HL-60/S4 (cell line): ENCODE data around the gene DOCK11.
"Not testable (repeated sequence)": the region's sequence is repeated elsewhere in the genome, so short reads cannot be mapped to it uniquely, and the experiment has no call there.

Source experiments
- in situ Hi-C: fragments of 300-500 bp; cut with MboI; formaldehyde crosslinking; loops from 2 replicates; pipeline ENCODE4 v1.14.3; 2022; ENCODE audit warnings: low sequenced_read_pairs

DOCK11 gene

DNA sequence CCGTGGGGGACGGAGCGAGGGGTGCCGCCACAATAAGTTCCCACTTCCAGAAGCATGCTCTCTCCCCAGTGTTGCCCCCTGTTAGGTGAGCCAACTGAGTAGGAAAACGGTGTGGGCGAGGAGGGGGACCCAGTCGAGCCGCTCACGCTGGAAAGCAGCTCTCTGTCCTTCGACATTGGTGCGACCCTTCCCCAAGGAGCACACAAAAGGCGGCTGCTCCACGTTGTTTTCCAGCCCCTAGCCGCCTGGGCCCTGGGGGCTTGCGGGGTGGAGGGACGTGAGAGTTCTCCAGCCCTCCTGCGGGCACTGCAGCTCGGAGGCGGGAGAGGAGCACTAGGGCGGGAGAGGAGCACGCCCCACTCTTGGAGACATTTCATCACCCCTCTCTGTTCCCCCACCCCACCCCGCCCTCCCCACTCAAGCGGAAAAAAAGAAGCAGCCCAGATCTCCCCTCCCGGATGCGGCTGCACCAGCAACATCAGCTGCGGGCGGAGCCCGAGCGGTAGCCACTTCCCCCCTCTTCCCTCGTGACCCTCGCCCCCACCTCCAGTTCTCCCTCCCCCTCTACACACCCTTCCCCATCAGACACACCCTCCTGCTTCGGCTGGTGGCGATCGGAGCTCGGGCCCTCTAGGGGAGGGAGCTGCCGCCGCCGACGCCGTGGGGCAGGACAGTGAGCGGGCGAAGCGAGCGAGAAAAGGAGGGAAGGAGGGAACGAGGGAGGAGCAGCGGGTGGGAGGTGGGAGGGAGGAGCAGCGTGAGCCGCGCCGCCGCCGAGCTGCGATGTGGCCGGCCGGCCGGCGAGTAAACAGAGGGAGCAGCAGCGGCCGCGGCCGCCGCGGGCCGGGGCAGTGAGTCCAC lies at the start of gene DOCK11:
DOCK11 (plus strand) TSS at position 755 of the 861 bp plus-strand sequence. CDS start 157 bp downstream, outside the sequence.
- in situ Hi-C loops = no loop called here

DNA sequence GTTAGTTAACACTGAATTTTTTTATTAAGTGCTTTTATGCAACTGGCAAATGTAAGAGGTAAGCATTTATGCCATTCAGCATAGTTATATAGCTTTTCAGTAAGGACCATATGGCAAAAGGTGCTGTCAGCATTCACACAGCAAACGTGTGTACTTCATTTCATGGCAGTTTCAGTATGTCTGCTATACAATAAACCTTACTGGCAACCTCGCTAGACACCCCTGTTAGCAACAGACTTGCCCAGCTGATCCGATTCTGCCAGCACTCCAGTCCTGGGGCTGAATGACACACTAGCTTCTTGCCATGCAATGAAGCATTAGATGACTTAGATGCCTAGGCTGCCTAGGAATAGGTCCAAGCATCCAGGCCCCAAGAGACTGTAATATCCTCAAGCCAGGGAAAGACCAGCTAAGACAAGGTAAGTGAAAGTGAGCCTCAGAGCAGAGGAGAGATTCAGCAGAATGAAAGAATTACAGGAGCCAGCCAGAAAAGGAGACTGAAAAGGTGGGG lies 47.3 kb upstream of the DOCK11 start:
- in situ Hi-C loops = no loop called here

DNA sequence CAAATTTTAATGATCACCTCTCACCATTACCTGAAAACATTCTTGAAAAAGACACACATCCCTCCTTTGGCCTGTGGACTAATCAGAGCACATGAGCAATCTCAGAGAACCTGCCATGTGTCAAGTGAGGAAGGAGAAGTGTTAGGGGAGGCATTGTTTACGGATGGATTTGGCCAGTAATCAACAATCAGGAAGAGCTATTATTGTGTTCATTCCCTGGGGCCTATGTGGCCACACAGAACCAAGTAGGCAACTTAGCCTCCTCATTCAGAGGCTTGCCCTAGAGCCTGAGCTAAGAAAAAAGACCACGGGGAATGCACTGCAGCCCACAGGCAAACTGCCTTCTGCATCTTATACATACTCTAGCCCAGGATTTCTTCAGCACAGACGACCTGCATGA lies 40.6 kb upstream of the DOCK11 start:
- in situ Hi-C loops = loop anchor here (25.0 kb wide), 1 partner anchor 357 kb away; the partner anchor contains the start of gene ZCCHC12

DNA sequence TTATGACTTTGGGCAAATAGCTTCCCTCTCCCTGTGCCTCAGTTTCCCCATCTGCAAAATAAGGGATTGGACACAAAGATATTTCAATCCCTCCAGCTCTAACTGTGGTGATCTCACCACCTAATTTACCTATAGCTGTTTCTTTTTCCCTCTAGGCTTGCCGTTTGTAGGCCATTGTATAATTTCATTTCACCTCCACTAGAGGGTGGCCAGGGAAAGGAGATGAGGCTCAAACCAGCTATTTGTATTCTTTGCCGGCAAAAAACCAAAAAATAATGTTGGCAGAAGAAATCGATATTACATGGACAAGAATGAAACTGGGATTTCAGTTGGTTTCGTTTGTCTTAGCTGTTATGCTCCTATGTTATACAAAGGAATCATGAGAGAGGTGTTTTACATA lies 36.1 kb upstream of the DOCK11 start:
- in situ Hi-C loops = loop anchor here (25.0 kb wide), 1 partner anchor 353 kb away; the partner anchor contains the start of gene ZCCHC12

DNA sequence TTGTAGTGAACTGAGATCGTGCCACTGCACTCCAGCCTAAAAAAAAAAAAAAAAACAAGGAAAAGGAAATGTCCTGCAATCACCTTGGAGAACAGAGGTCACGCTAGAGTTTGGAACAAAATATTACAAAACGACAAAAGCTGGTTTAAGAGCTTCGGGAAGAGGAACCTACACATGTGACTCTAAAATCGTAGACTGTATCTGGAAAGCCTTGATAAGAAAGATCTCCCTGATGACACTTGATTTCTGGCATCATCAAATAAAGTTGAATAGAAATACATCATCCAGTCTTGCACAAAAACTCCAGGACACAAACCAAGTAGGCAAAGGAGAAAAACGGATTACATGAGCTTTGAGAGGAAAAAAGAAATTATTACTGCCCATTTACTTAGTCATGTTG lies 31.1 kb upstream of the DOCK11 start:
- in situ Hi-C loops = loop anchor here (25.0 kb wide), 1 partner anchor 348 kb away; the partner anchor contains the start of gene ZCCHC12

DNA sequence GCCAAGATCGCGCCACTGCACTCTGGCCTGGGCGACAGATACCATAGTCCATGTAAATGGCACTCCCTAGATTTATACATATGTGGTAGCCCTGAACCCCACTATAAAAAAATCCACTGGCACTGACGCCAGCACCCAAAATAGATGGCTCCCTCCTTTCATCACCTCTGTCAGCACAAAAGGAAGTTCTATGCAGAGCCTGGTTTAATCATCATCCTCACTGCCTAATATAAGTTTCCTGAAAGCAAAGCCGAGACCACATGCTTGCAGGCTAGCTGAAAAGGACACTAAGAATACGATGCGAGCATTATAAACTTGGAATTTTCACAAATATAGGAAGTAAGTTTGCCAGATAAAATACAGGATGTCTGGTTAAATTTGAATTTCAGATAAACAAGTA lies 27.5 kb upstream of the DOCK11 start:
- in situ Hi-C loops = loop anchor here (25.0 kb wide), 1 partner anchor 344 kb away; the partner anchor contains the start of gene ZCCHC12

DNA sequence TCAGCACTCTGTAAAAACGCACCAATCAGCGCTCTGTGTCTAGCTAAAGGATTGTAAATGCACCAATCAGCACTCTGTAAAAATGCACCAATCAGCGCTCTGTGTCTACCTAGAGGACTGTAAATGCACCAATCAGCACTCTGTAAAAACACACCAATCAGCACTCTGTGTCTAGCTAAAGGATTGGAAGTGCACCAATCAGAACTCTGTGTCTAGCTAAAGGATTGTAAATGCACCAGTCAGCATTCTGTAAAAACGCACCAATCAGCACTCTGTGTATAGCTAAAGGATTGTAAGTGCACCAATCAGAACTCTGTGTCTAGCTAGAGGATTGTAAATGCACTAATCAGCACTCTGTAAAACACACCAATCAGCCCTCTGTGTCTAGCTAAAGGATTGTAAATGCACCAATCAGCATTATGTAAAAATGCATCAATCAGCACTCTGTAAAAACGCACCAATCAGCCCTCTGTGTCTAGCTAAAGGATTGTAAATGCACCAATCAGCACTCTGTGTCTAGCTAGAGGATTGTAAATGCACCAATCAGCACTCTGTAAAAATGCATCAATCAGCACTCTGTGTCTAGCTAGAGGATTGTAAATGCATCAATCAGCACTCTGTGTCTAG lies 24.8 kb upstream of the DOCK11 start:
- in situ Hi-C loops = loop anchor here (25.0 kb wide), 1 partner anchor 341 kb away; the partner anchor contains the start of gene ZCCHC12

DNA sequence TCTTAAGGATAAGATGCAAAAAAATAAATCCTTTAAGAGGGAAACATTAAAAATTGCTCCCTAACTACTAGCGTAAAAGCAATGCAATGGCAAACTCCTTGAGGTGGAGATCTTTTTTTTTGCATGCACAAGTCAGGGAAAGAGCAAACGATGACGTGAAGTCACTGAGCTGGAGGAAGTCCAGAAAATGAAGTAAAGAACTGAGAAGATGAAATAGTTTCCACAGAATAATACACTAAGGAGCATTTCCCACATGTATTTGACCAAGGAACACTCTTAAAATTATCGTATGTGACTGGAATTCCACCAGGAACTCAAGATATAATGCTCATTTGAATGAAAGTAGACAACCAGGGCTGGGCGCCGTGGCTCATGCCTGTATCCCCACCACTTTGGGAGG lies 21.0 kb upstream of the DOCK11 start:
- in situ Hi-C loops = loop anchor here (25.0 kb wide), 1 partner anchor 338 kb away; the partner anchor contains the start of gene ZCCHC12

DNA sequence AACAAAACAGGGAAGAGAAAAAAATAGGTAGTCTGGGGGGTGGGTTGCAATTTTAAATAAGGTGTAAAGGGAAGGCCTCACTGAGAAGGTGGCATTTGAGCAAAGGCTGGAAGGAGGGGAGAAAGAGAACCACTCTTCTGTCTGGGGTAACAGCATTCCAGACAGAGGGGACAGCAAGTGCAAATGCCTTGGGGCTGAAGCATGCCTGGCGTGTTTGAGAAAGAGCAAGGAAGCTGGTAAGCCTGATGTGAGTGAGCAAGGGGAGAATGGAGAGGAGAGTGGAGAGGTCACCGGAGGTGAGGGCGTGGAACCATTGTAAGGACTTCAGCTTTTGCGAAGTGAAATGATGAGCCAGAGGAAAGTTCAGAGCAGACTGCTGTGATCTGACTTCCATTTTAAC lies 19.7 kb upstream of the DOCK11 start:
- in situ Hi-C loops = no loop called here

DNA sequence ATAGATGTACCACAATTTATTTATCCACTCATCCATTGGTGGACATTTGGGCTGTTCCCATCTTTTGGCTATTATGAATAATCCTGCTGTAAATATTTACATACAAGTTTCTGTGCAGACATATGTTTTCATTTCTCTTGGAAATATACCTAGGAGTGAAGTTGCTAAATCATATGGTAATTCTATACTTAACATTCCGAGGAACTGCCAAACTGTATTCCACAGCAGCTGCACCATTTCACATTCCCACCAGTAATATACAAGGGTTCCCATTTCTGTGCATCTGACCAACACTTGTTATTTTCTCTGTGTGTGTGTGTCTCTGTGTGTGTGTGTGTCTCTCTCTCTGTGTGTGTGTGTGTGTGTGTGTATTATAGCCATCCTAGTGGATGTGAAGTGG lies 15.4 kb upstream of the DOCK11 start:
- in situ Hi-C loops = no loop called here

DNA sequence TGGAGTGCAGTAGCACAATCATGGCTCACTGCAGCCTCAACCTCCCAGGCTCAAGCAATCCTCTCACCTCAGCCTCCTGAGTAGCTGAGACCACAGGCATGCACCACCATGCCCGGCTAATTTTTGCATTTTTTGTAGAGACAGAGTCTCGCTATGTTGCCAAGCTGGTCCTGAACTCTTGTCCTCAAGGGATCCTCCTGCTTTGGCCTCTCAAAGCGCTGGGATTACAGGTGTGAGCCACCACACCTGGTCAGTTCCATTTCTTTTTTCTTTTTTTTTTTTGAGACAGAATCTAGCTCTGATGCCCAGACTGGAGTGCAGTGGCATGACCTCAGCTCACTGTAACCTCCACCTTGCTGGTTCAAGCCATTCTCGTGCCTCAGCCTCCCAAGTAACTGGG lies 13.2 kb upstream of the DOCK11 start:
- in situ Hi-C loops = not testable (repeated sequence)

DNA sequence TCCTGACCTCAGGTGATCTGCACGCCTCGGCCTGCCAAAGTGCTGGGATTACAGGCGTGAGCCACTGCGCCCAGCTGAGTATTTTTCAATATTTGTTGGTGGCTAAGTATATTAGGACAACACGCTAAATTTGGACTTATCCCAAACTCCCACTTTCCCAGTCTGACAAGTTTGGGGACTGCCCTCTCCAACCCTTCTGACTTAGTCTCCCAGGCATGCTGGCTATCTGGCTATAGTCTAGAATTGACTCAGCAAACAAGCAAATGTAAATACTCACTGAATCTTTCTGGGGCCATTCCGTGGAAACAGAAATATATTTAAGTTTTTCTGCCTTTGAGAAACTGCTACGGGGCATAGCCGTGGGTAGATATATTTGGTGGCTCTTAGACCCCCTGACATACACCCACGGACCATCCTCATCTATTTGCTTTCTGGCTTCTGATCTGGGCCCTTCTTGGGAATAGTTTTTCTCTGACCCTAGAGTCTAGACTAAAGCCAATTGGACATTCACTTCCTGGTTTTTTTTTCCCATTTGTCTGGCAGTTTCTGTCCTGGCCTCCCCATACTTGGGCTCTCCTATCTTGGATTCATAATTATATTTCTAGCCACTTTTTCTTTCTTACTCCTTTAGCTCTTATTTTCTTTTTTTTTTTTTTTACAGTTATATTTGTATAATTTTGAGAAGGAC lies 11.3 kb upstream of the DOCK11 start:
- in situ Hi-C loops = no loop called here

DNA sequence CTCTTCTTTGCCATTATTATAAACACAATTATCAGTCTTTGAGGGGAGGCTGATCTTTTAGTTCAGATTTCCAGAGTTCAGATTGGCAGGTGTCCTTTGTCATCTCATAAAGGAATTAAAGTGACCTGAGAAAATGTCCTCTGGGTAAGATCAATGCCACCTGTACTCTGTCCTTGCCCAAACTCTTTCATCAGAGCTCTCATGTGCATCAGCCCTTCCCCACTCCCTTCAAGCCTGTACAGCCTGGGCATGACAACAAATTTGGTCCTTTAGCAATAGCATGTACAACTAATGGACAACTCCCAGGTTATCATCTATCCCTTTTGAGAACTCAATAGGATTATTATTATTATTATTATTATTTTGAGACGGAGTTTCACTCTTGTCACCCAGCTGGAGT lies 8.9 kb upstream of the DOCK11 start:
- in situ Hi-C loops = not testable (repeated sequence)

DNA sequence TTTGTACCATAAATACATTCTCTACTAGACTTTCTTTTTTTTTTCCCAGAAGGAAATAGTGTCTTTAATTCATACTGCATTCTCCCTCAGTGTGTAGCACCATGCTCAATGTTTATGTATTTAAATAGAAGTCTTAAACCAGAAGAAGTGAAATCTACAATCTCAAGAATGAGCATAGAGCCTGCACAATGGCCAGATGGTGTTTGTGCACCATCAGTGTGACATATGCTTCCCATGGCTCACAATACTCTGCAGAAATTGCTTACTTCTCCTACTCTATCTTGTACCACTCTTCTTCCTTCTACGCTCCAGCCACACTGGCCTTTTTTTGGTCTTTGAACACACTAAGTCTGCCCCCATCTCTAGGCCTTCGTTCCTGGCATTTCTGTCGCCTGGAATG lies 2.6 kb upstream of the DOCK11 start:
- in situ Hi-C loops = no loop called here

DNA sequence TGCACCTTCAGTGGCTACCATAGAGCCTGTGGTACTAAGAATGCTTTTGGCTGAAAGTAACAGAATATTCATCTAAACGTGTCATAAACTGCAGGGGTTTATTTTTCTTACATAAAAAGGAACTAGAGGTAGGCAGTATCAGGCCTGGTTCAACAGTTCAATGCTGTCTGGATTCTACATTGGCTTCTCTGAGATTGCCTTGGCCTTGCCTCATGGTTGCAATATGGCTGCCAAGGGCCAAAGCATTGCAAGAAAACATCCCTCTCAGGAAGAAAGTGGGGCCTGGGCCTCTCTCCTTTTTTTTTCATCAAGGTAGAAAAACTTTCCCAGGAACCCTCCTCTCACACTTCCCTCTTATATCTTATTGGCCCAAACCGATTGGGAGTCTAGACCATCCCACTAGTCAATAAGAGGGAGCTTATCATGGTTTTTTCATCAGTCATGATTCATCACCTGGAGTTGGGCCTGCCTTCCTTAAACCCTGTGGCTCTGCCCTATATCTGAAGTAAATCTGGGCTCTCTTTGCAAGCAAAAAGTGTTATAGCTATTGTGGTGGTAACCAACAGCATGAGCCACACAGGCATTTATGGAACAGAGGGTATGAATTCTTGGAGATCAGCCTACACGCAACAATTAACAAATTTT lies 1.8 kb upstream of the DOCK11 start:
- in situ Hi-C loops = no loop called here

DNA sequence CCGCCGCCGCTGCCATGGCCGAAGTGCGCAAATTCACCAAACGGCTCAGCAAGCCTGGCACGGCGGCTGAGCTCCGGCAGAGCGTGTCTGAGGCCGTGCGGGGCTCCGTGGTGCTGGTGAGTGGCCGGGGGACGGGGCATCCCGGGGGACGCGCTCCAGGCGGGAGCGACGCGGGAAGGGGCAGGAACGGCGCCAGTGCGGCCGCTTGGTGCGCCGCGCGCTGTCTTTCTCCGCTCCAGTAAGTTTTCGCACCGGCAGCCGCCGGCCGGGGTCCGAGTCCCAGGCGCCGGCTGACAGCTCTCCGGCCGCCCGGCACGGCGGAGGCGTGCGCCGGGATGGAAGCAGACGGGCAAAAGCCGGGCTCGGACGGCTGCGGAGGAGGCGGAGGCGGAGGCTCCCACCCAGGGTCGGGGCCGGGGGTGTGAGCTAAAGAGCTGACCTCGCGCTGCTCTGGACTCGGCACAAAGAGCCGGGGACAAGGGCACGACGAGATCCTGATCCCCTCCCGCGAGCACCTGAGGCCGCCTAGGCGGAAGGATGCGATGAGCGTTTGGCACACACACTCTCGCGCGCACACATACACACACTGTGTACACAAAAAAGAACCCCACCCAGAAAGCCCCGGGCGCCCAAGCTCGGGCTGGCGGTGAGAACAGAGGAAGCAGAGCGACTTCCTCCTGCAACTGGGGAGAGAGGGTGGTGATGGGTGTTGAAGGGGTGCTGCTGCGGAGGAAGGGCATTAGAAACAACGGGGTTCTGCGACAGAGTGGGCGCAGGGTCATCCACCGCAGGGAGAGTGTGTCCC lies 545 bp downstream of the DOCK11 start:
- in situ Hi-C loops = no loop called here

DNA sequence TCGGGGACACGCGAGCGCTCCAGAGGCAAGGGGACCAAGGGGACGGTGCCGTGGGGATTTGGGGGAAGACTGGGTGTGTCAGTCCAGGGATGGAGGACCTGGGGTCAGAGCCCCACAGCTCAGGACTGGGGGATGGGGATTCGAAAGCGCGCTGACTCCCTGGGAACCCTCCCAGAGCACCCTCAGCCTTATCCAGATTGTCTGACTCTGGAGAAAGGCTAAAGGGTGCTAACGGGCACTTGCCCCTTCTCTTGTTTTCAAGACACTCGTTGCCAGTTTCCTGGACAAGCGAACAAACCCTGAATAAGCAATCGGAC lies 1.1 kb downstream of the DOCK11 start:
- in situ Hi-C loops = no loop called here

DNA sequence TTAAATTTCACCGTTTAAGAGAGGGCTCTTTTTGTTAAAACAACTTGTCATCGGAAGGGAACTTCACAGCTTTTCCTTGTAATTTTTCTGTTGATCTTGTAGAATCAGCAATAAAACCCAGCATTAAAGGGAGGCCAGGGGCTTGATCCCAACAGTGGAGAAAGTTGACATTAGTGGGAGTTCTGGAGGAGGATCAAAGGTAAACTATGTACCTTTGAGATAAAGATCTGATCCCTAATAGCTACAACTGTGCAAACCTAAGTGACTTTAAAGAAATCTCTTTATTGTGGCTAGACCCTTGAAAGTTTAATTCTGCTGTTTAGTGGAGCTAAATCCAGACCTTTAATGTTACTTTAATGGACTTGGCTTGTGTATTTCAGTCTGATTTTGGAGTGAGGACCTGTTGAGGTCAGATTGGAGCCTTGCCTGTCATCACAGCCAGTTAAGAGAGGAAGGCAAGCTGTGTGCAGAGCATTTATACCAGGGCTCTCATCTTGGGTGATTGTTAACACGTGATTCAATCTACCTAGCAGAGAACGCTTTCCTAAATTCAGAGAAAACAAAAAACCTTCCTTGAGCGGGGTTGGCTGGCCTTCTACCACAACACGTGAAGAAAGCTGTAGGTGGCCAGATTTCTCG lies 1.7 kb downstream of the DOCK11 start:
- in situ Hi-C loops = no loop called here

DNA sequence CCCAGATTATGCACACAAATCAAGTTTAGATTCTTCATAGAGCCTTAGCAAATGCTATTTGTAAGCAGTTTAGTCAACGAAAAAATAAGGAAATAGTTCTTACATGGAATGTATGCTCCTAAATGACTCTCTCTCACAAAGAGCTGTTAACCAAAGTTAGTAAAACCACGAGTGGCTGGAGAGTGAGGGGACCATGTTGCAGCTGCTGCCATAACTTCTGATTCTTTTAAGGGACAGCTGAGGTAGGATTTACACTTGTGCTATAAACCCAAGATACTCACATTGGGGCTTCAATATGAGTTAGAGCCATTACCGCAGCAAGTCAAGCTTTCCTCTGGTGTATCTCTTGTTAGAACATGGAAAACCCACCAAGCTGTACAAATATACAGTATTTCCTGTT lies 2.7 kb downstream of the DOCK11 start:
- in situ Hi-C loops = no loop called here

DNA sequence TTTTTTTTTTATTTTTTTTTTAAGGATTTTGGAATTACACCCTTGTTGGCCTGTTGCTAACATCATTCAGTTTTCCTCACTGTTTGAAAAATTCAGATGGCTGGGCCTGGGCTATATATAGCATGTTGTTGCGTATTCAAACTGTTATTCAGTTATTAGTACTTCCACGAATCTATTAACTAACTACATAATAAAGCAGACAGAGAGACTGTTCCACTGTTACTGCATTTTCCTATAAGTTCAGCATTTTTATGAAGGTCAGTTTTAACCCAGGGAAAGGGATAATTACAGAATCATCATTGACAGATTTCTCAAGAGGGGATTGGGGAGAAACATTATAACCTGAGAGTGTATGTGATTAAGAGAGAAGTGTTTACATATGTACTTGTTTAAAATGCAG lies 3.1 kb downstream of the DOCK11 start:
- in situ Hi-C loops = no loop called here
